Activated CD4-positive, CD25-positive, alpha-beta regulatory T cell (primary cell): Measurements from ENCODE around the gene KCNC4.
A peak's percentile ranks its signal among the peaks of the same experiment; 100 is the strongest.

Experiments used
- DNase-seq, 4 experiments: peaks; one replicate each; lab custom pipeline; 2025; lab: John Stamatoyannopoulos, UW

Gene KCNC4

DNA sequence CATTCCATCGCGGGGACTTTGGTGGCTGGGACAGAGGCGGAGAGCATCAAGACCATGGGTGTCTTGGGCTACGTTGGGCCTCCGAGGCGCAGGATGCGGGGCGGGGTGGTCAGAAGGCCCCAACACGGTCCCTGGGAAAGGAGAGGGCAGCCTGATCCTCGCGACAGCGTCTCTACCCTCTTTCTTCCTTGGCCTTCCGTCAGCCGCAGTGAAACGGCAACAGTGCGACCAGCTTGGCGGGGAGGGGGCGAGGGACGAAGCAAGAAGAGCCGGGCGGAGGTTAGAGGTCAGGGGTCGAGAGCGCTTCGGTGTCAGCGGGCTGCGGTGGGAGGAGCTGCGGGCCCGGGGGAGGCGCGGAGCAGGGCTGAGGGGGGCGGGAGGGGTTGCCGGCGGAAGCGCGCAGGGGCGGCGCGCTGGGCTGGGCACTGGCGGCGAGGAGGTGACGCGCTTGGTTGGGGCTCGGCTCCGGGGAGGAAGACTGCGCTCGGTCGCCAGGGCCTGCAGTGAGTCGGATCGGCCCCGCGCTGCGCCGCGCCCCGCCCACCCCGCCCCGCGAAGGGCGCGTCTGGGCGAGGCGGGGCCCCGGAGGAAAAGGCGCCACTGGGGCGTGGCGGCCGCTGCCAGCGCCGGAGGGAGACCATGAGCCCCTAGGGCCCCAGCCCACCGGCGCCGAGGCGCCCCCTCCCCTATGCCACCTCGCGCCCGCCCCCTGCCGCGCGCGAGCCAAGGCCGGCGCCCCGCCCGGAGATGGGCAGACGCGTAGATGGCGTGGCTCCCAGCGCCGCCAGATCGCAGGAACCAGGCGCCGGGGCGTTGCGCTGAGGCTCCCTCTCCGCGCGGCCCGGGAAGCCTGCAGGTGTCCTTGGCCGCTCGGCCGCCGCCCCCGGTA, at the start of gene KCNC4:
TSS of gene KCNC4 (plus strand) at position 600 of the 889 bp plus-strand sequence. CDS start 1,186 bp downstream, outside the sequence.
- peak; percentile 73 to 92 (median 84) for DNase-seq

DNA sequence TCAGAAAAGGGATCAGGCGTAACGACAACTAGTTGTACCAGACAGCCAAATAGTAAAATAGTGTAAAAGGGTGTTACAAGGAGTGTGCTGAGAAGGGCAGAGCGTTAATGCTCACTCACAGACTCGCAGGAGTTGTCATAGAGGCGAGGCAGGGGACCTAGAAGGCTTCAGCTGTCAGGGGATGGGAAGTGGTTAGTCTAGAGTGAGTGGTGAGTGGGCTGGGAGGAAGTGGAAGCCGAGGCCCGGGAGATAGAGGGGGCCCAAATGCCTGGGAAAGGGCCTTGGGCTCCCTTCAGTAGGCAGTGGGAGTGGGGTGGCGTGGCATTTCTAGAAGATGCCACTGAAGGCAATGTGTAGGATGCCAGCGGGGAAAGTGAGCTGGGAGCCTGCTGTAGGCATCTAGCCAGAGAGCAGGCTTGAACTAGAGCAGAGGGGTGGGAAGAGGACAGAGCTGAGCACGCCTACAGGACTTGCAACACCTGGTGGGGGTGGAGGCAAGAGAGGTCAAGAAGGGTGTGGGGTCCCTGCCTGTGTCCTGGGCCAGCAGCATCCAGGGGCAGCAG, 49.5 kb upstream of the KCNC4 start:
- DNase-seq, result no peak

DNA sequence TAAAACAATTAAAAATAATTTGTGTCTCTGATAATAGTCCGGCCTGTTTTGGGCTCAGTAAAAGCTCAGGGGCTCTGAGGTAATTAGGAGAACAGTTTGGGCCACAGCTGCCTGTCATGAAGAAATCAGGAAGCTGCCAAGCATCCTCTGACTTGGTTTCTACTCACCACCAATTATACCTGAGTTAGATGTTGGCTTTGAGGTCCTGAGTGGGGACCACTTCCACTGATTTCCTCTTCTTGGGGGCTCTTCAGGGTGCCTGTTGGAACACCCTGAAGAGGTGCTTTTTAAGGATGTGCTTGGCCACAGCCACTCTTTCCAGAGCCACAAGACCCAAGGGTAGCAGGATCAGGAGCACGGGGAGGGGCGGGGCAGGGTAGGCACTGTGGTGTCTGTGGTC, 48.9 kb upstream of the KCNC4 start:
- no peak for DNase-seq

DNA sequence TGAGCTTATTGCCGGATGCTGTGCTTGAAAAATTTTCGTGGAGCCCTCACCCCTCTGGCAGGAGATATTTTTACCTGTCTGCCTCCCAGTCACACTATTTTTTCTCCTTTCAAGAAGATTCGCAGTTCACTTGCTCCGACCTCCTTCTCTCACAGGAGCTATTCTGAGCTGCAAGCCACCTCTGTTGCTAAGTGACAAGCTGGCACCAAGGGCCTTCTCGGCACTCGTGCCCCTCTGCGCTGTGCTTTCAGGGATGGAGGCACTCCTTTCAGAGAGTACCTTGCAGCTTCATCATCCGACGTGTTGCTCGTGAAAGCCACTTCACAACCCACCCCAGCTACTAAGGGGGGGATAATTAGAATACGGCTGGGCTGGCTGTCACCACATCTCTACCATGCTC, 48.3 kb upstream of the KCNC4 start:
- DNase-seq, result no peak

DNA sequence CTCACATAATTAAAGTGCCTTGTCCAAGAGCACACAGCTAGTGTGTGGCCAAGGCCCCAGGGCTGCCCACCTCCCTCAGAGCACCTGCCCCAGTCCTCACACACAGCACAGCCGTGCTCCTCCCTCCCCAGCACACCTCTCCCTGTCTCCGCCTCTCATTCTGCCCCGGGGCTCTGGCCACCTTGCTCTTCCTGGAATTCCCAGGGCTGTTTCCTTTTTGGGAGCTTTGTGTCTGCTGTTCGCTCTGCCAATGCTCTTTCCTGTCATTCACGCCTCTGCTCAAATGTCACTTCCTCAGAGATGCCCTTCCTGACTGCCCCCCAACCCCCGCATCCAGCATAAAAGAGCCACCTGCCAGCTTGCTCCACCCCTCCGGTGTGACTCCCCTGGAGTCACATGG, 46.5 kb upstream of the KCNC4 start:
- DNase-seq, result no peak

DNA sequence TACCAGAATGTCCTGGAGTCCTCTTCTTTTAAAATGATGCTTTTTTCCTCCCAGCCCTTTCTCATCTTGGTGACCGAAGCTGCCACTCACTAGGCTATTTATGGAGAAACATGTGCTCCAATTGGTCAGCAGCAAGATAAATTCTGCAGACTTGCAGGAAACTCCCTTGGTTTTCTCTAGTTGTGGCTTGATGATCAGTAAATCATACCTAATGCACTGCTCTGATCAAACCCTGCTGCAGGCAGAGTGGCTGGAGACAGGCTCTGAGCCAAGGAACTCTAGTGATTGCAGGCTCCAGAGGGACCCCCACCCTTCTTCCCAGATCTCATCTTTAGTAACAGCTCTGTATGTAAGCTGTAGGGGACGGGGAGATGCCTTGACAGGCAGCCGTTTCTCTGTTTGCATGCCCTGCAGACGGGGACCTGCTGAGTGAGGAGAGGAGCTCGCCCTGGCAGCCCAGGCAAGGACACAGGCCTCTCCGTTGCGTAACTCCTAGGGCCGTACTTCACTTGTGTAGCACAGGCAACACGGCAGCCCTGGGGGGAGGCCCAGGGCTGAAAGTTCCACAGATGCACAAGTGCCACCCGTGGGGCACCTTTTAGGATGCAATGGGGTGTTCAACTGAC, 45.3 kb upstream of the KCNC4 start:
- DNase-seq, result no peak

DNA sequence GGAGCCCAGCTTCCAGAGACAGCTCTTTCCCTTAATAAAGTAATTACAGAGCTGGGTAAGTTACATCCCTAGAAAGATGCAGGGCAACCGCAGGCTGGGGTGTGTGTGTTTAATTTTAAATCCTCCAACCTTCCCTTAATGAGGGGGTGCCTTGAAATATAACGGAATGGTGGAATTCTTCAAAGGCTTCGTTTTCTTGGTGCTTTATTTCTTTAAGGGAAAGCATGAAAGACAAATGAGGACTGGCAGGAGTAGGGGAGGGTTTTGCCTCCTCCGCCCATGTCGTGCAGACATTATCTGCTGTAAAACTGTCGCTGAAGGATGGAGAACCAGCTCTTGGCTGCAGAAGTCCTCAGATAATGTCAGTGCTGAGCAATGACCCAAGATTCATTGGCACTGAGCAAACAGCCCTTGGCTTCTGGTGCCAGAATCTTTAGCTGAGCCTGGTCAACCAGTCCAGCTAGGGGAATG, 44.3 kb upstream of the KCNC4 start:
- no peak for DNase-seq

DNA sequence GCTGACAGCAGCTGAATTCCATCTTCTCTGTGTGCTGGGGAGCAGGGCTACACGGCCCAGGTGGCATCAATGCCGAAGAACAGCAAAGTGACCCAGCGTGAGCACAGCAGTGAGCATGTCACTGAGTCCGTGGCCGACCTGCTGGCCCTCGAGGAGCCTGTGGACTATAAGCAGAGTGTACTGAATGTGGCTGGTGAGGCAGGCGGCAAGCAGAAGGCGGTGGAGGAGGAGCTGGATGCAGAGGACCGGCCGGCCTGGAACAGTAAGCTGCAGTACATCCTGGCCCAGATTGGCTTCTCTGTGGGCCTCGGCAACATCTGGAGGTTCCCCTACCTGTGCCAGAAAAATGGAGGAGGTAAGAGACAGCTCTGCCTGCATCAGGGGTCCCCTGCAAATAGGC, 43.3 kb upstream of the KCNC4 start:
- no peak for DNase-seq

DNA sequence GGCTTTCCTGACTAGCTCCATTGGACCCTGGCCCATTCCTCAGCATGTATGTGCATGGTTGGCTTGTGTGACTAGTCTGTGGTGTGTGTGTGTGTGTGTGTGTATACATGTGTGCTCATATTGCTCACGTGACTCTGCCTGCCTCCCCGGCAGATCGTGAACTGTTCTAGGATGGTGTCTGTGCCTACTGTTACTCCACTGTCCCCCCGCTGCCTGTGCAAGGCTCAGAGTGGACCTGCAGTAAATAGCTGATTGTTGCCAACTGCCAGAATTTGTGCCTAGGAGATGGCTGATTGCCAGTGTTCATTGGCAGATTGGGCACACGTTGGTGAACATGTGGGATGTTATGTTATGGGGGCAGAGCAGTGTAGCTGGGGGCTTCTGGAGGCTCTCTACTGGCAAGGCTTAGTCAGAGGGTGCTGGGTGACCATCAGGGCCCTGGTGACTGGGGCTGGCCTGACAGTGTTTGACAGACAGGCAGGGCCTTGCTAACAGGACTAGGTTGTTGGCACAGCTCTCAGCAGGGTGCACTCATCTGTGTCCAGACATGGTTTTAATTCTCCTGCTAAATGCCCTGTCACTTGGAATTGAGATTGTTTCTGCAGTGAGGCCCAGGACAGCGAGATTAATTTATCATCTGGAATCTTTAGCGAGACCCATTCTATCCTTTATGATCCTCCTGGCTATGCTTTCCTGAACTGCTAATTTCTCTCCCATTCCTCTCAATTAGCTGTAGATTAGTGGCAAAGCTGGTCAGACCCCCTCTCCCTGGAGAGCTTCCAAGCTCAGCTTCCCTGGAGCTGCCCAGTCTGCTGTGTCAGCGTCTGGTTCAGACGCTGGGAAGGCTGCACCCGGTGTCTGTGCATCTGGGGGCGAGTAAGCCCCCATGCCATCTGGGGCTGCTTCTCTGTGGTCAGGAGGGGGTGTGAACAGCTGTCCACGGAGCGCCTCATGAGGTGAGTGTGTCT, 39.1 kb upstream of the KCNC4 start:
- no peak for DNase-seq

DNA sequence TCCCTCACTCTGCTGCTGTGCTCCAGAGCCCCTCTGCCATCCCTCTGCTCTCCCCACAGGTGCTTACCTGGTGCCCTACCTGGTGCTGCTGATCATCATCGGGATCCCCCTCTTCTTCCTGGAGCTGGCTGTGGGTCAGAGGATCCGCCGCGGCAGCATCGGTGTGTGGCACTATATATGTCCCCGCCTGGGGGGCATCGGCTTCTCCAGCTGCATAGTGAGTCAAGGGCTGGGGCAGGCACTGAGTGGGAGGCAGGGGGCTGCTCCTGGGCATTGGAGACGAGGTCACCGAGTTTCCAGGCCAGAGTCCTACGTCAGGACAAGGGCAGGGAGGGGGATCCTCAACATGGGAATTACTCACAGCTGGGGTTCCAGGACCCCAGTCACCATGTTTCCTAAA, 38.1 kb upstream of the KCNC4 start:
- no peak for DNase-seq

DNA sequence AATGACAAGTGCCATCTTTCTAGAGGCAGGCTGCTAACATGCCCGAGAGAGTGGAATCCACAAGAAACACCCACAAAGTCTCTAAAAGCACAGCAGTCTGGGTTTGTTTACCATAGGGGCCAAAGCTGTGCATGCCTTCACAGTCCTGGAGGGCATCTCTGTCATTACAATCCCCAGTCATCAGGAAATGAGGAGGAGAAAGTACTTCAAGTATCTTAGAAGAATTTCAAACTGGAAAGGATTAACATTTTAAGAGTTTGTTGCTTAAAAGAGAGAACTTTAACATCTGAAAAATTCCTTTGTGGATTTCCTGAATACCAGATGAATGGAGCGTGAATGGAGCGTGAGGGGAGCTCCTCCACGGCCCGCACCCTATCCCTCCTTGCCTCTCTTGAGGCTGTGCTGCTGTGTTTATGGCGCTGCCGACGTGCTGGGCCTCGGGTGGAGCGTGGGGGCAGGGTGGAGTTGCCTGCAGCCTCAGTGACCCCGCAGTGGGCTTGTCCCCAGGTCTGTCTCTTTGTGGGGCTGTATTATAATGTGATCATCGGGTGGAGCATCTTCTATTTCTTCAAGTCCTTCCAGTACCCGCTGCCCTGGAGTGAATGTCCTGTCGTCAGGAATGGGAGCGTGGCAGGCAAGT, 36.5 kb upstream of the KCNC4 start:
- no peak for DNase-seq

DNA sequence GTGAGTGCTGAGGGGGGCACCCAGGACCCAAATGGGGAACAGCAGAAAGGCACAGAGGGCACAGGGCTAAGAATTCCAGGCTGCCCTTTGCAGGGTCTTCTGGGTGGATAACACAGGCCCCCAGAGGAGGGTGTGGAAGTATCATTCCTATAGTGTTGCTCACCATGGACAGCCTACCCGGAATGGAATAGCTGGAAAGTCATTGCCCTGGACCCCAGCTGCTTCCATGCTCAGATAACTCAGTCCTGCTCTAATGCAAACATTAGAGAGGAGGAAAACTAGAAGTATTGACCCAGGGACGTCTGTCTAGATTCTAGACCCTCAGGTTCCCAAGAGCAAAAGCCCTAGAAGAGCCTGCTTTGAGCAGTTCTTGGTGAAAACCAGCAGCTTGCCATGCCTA, 35.2 kb upstream of the KCNC4 start:
- DNase-seq, result no peak

DNA sequence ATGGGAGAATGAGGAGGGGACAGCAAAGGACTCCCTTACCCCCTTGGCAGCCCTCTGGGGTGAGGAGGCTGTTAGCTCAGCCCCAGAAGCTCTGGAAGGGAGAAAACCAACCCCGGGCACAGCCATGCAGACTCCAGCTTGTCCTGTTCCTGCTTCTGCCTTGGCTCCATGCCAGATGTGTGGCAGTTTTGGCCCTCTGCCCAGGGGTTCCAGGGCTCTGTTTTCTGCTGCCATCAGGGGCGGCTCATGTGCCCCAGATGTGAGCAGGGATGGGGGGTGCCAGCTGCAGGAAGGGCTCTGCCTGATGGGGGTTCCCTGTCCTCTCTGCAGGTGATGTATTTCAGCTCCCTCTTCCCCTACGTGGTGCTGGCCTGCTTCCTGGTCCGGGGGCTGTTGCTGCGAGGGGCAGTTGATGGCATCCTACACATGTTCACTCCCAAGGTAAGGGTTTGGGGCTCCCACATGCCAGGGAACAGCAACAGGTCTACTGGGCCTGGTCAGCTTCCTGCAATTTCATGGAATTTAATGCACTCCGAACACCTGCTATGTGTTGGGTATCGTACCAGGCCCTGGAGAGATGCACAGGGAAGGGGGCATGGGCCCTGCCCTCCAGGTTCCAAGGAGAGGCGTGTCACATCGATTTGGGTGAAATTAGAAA, 33.7 kb upstream of the KCNC4 start:
- no peak for DNase-seq

DNA sequence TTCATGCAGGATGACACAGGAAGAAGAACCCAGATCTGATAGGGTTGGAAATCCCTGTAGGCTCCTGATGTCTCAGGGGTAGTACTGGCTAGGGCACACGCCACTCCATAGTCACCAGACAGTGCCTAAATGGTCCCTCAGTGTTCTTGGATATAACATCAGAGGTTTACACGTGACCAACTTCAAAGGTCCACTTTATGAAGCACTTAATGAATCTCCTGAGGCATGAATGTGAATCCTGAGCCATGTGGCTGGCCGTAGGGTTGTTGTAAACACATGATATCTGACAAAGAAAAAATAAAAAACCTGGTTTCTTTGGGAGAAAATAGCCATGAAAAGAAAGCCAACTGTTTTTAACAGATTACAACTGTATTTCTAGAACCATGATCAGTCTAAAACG, 32.3 kb upstream of the KCNC4 start:
- DNase-seq, result no peak

DNA sequence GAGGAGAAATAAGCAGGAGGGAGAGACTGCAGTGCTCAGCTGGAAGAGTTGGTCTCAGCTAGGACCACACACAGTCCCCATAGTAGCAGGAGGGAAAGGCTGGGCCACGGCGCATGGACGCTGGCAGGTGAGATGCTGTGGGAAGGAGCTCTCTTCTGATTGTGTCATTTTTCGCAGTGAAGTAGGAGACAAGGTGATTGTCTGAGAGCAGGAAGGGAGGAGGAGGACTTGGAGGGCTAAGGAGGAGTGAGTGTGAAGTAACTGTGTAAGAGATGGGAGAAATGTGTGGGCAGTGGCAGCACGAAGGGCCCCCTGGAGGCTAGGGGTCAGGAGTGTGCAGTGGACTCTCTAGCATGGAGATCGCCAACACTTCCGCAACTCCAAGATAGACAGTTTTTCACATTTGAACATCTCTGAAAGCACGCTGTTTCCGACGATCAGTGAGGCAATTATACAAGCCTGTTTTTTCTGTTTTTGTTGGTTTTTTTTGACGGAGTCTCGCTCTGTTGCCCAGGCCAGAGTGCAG, 26.4 kb upstream of the KCNC4 start:
- no peak for DNase-seq

DNA sequence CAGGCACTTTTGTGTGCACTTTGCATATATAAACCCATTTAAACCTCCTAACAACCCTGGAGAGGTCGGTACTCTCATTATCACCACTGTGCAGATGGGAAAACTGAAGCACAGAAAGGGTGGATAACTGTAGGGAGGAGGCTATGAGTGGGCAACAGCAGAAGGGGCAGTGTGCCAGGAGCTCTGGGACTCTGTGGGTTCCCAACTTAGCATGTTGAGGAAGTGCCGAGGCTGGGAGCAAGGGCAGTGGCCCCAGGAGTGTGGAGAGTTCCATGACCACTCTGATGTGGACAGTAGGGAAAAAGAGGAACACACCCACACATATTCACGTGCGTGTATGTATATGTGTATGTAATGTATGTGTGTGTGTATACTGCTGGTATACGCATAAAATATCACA, 25.7 kb upstream of the KCNC4 start:
- DNase-seq, result no peak

DNA sequence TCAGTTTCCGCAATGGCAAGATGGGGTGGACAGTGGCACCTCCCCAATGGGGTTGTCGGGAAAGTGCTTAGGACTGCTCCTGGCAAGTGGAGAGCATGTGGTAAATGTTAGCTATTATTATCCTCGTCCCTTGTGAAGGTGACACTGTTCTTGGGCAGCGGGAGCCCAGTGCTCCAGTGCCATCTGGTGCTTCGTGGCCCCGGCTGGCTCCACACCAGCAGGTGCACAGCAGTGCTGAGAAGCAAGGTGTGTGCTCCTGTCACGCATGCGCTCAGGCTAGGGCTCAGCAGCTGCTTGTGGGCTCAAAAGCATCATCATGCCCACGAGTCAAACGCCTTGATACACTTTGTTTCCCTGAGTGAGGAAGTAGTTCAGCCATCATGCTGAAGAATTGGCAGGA, 24.9 kb upstream of the KCNC4 start:
- DNase-seq, result no peak

DNA sequence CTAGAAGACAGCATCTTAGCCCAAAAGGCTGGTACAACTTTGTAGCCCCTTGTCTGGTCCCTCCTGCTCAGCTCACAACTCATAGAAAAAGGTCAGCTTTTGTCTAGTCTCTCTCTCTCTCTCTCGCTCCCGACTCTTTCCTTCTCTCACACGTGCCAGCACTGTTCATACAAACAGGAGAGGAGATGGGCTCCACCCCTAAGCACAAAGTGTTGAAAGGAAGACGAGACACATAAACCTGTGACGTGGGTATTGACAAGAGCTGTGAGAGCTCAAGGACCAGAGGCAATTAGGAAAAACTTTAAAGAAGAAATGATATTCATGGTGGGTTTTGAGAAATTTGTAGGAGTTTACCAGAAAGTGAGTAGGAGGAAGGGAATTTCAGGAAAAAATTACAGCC, 23.6 kb upstream of the KCNC4 start:
- DNase-seq, result no peak

DNA sequence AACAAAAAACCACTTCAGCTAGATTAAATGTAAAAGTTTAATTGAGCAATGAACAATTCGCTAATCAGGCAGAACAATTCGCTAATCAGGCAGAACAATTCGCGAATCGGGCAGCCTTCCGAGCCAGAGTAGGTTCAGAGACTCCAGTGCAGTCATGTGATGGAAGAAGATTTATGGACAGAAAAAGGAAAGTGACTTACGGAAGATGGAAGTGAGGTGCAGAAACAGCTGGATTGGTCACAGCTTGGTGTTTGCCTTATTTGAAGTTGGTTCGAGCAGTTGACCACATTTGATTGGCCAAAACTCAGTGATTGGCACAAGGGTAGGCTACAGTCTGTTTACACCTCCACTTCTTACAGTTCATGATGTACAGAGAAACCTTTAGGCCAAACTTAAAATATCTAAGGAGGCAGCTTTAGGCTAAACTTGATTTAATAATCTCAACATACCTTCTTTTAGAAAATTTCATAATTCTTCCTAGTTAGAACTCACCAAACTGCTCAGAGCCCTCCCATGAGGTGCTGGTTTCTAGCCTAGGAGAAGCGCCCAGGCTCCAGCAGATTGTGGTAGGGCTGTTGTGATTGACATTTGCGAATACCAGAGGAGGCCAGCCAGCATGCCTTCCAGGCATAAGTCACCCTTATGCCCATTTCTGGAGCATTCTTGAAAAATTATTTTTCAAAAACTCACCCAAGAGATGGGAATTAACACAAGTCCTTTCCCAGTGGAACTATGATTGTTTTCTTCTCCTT, 22.8 kb upstream of the KCNC4 start:
- DNase-seq, result no peak

DNA sequence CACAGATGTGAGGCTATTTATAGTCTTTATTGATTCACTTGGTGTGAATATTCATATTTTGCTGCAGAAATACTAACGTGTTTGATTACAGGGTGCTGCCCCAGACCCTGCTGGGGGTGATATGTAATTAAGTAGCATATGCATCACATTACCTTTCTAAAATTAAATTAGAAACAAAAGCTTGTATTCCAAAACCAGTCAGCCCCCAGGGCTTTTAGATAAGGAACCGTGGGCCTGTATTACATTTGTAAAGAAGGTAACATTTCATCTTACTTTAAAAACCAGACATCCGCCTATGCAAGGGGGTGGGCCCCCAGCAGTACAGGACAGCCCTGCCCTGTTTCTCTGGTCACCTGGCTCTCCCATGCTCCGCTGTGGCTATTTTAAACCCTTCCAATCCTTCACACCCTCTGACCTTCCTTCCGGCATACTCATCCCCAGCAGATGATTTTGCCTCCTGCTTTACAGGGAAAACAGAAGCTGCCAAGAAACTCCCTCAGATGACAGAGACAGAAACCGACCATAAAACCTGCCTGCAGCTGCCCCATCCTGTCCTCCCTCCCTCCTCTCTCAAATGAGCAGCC, 22.0 kb upstream of the KCNC4 start:
- DNase-seq, result no peak
